ENCODE data around the gene CDH20.

Gene CDH20

DNA sequence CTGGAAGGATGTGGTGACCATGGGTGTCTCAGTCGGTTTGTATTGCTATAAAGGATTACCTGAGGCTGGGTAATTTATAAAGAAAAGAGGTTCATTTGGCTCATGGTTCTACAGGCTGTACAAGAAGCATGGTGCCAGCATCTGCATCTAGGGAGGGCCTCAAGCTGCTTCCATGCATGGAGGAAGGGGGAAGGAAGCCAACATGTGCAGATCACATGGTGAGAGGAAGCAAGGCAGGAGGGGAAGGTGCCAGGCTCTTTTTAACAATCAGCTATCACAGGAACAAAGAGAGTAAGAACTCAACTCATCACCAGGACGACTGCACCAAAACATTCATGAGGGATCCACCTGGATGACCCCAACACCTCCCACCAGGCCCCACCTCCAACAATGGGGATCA lies 209.4 kb downstream of the CDH20 start:
- Histone ChIP-seq H3K9me2 (replicated peaks; ENCODE audit: insufficient read depth, low read length) (no peaks in the 10 kb centered on the region), H3K27ac (ENCODE audit: low read depth, low read length) (no peak overlapping the region), H3K4me3 (ENCODE audit: insufficient read depth, low read length, poor library complexity, severe bottlenecking) (no peak overlapping the region), H4K20me1 (ENCODE audit: low read depth, low read length) (no peaks in the 10 kb centered on the region), H3K36me3 (ENCODE audit: low read length) (no peaks in the 10 kb centered on the region), H3K4me2 (ENCODE audit: low read depth, low read length, poor library complexity, severe bottlenecking) (no peak overlapping the region), H3K9me3 (ENCODE audit: insufficient read depth, low read length) (no peaks in the 10 kb centered on the region), H3K79me2 (ENCODE audit: insufficient read depth, low read length) (no peaks in the 10 kb centered on the region), H3F3A (ENCODE audit: insufficient read depth) (no peaks in the 10 kb centered on the region), H3K9ac (ENCODE audit: low read length) (no peak overlapping the region), H2AFZ (ENCODE audit: low read depth, low read length, severe bottlenecking) (no peak overlapping the region), H3K27me3 (ENCODE audit: low read length) (no peaks in the 10 kb centered on the region)
- TF ChIP-seq EZH2phosphoT487 (conservative IDR thresholded peaks at IDR 0.05; ENCODE audit: low read length): no peak
- TF ChIP-seq, protein P1, sequence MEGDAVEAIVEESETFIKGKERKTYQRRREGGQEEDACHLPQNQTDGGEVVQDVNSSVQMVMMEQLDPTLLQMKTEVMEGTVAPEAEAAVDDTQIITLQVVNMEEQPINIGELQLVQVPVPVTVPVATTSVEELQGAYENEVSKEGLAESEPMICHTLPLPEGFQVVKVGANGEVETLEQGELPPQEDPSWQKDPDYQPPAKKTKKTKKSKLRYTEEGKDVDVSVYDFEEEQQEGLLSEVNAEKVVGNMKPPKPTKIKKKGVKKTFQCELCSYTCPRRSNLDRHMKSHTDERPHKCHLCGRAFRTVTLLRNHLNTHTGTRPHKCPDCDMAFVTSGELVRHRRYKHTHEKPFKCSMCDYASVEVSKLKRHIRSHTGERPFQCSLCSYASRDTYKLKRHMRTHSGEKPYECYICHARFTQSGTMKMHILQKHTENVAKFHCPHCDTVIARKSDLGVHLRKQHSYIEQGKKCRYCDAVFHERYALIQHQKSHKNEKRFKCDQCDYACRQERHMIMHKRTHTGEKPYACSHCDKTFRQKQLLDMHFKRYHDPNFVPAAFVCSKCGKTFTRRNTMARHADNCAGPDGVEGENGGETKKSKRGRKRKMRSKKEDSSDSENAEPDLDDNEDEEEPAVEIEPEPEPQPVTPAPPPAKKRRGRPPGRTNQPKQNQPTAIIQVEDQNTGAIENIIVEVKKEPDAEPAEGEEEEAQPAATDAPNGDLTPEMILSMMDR (IDR thresholded peaks at IDR 0.05; ENCODE audit: insufficient read depth, low read length, poor library complexity, severe bottlenecking): no peak

DNA sequence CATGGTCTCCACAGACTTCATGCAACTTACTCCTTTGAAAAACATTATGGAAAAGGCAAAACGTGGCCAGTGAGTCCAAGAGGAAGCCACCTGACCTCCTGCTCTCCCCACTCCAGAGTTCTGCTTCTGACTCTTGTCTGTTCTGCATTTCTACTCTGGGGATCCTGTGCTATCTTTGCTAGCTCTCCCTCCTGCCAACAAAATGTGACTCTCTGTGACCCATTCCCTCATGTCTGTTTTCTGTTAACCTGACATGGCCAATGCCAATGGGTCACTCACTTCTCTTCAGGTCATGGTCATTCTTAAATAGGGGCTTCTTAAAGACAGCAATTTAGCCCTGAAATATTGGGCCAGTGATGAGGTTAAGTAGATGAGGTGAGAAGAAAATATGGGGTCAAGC lies 210.3 kb downstream of the CDH20 start:
- Histone ChIP-seq H4K20me1 (ENCODE audit: low read depth, low read length) (no peaks in the 10 kb centered on the region; the same call in 1 of the 2 replicates), H3K9me3 (ENCODE audit: insufficient read depth, low read length) (no peaks in the 10 kb centered on the region), H3K27me3 (ENCODE audit: low read length) (no peaks in the 10 kb centered on the region), H3K79me2 (ENCODE audit: insufficient read depth, low read length) (no peaks in the 10 kb centered on the region), H3K9me2 (replicated peaks; ENCODE audit: insufficient read depth, low read length) (no peaks in the 10 kb centered on the region), H3K4me3 (ENCODE audit: insufficient read depth, low read length, poor library complexity, severe bottlenecking) (no peak overlapping the region), H2AFZ (ENCODE audit: low read depth, low read length, severe bottlenecking) (no peak overlapping the region), H3K4me2 (ENCODE audit: low read depth, low read length, poor library complexity, severe bottlenecking) (no peak overlapping the region), H3K9ac (ENCODE audit: low read length) (no peak overlapping the region), H3F3A (ENCODE audit: insufficient read depth) (no peaks in the 10 kb centered on the region), H3K36me3 (ENCODE audit: low read length) (no peaks in the 10 kb centered on the region), H3K27ac (ENCODE audit: low read depth, low read length) (no peak overlapping the region)
- TF ChIP-seq, protein P1 (IDR thresholded peaks at IDR 0.05; ENCODE audit: insufficient read depth, low read length, poor library complexity, severe bottlenecking): no peak
- no peak for TF ChIP-seq EZH2phosphoT487 (conservative IDR thresholded peaks at IDR 0.05; ENCODE audit: low read length)

DNA sequence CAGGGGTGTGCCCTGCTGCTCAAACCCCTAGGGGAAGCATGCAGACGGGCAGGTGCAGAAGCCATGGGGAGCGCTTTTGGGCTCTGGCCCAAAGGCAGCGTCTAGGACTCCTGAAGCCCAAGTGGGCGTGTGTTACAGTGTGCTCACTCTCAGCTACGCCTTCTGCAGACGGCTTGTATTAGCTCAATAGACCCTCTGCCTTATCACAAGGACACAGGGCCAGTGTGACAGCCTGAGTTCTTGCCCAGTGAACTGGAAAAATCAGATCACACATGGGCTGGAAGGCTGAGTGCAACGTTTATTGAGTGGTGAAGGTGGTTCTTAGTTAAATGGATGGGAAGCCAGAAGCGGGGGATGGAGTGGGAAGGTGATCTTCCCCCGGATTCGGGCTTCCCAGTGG lies 210.9 kb downstream of the CDH20 start:
- no peaks in the 10 kb centered on the region for H3K79me2 ChIP-seq (ENCODE audit: insufficient read depth, low read length)

More for the DNA sequence above, 210.9 kb downstream of the CDH20 start:
- no peaks in the 10 kb centered on the region; the same call in 1 of the 2 replicates for H4K20me1 ChIP-seq (ENCODE audit: low read depth, low read length)
- no peak overlapping the region for H3K4me2 ChIP-seq (ENCODE audit: low read depth, low read length, poor library complexity, severe bottlenecking)
- no peaks in the 10 kb centered on the region for H3K9me3 ChIP-seq (ENCODE audit: insufficient read depth, low read length)
- no peak overlapping the region for H3K9ac ChIP-seq (ENCODE audit: low read length)
- no peaks in the 10 kb centered on the region for H3K27me3 ChIP-seq (ENCODE audit: low read length)
- no peak overlapping the region for H3K4me3 ChIP-seq (ENCODE audit: insufficient read depth, low read length, poor library complexity, severe bottlenecking)
- H3F3A ChIP-seq (ENCODE audit: insufficient read depth): no peaks in the 10 kb centered on the region
- H3K9me2 ChIP-seq (replicated peaks; ENCODE audit: insufficient read depth, low read length): no peaks in the 10 kb centered on the region
- no peak overlapping the region for H2AFZ ChIP-seq (ENCODE audit: low read depth, low read length, severe bottlenecking)
- H3K27ac ChIP-seq (ENCODE audit: low read depth, low read length): no peak overlapping the region
- H3K36me3 ChIP-seq (ENCODE audit: low read length): no peaks in the 10 kb centered on the region
- TF ChIP-seq, protein P1 (IDR thresholded peaks at IDR 0.05; ENCODE audit: insufficient read depth, low read length, poor library complexity, severe bottlenecking): no peak
- no peak for TF ChIP-seq EZH2phosphoT487 (conservative IDR thresholded peaks at IDR 0.05; ENCODE audit: low read length)
